ENCODE data around the gene ISOC1. TPM values are rescaled to one million over a fixed set of nuclear protein-coding genes. Genes with fewer than 3 reads are reported as not detected.

Gene ISOC1
- total RNA-seq, 1 donor from 2014 or later = 26.3 TPM

GRCh38 chr5:129097498-129098296, 3.1 kb downstream of the ISOC1 start:
- no peaks in the 10 kb centered on the region for H3K27me3 Mint-ChIP-seq
- H3K9me3 Mint-ChIP-seq = no peaks in the 10 kb centered on the region
- peaks cover 31% of the 10 kb centered on the region for H3K4me1 Mint-ChIP-seq (ENCODE audit: unreplicated experiment)
- no peak overlapping the region for H3K4me3 Mint-ChIP-seq
- DNase-seq (ENCODE audit: extremely low spot score, unreplicated experiment) = no peak
- TF ChIP-seq, protein P1, sequence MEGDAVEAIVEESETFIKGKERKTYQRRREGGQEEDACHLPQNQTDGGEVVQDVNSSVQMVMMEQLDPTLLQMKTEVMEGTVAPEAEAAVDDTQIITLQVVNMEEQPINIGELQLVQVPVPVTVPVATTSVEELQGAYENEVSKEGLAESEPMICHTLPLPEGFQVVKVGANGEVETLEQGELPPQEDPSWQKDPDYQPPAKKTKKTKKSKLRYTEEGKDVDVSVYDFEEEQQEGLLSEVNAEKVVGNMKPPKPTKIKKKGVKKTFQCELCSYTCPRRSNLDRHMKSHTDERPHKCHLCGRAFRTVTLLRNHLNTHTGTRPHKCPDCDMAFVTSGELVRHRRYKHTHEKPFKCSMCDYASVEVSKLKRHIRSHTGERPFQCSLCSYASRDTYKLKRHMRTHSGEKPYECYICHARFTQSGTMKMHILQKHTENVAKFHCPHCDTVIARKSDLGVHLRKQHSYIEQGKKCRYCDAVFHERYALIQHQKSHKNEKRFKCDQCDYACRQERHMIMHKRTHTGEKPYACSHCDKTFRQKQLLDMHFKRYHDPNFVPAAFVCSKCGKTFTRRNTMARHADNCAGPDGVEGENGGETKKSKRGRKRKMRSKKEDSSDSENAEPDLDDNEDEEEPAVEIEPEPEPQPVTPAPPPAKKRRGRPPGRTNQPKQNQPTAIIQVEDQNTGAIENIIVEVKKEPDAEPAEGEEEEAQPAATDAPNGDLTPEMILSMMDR (conservative IDR thresholded peaks at IDR 0.05) = no peak
- H3K27ac Mint-ChIP-seq = no peak overlapping the region
- peaks cover 3% of the 10 kb centered on the region for H3K36me3 Mint-ChIP-seq

DNA sequence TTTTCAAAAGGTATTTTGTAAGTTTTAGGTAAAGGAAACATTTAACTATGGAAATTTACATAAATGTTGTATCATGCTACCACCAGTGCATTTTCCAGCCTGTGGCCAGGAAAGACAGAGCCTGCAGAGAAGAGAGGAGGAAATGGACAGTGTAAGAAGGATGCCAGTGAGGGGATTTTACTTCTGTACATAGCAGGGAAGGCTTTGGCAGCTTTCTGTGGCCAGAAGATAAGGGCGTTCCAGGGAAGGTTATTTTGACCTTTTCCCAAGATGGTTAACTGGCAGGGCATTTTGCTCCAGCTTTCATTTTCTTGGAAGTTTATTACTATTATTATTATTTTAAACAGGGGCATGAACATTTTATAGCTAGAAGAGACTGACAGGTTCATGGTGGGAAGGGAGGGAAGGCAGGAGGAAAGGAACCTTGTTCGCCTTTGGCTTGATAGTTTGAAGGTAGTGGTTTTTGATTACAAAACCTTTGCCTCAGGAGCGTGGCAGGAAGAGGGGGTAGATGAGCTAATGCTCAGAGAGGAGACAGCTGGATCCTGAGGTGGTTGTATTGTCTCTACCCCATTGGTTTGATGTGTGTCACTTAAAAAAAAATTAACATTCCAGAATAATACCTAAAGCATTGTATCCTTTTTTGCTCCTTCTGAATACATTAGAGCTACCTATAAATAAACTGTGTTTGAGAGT, 4.1 kb downstream of the ISOC1 start:
- Mint-ChIP-seq H3K9me3 (no peaks in the 10 kb centered on the region), H3K4me1 (ENCODE audit: unreplicated experiment) (peaks cover 31% of the 10 kb centered on the region), H3K36me3 (peaks cover 3% of the 10 kb centered on the region), H3K4me3 (no peak overlapping the region), H3K27me3 (no peaks in the 10 kb centered on the region), H3K27ac (no peak overlapping the region)
- no peak for DNase-seq (ENCODE audit: extremely low spot score, unreplicated experiment)
- TF ChIP-seq, protein P1 (conservative IDR thresholded peaks at IDR 0.05) = no peak

DNA sequence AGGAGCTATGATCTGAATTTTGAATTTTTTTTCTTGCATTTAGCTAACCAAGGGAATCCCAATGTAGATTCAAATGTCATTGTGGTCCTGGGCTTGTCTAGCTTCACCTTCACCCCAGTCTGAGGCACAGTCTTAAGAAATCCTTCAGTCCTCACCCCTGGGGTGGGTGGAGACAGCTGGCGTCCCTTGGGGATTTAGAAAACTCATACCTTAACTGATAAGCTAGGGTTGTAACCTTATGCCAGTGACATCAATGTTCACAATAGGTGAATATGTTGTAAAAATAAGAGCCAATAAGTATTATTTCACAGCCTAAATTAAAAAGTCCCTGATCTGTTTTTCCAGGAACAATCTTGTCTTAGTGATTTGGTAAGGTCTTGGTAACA, 4.6 kb downstream of the ISOC1 start:
- peaks cover 31% of the 10 kb centered on the region for H3K4me1 Mint-ChIP-seq (ENCODE audit: unreplicated experiment)
- H3K27ac Mint-ChIP-seq = no peak overlapping the region
- no peaks in the 10 kb centered on the region for H3K9me3 Mint-ChIP-seq
- peaks cover 3% of the 10 kb centered on the region for H3K36me3 Mint-ChIP-seq
- no peaks in the 10 kb centered on the region for H3K27me3 Mint-ChIP-seq
- TF ChIP-seq, protein P1 (conservative IDR thresholded peaks at IDR 0.05) = no peak
- no peak overlapping the region for H3K4me3 Mint-ChIP-seq
- no peak for DNase-seq (ENCODE audit: extremely low spot score, unreplicated experiment)

DNA sequence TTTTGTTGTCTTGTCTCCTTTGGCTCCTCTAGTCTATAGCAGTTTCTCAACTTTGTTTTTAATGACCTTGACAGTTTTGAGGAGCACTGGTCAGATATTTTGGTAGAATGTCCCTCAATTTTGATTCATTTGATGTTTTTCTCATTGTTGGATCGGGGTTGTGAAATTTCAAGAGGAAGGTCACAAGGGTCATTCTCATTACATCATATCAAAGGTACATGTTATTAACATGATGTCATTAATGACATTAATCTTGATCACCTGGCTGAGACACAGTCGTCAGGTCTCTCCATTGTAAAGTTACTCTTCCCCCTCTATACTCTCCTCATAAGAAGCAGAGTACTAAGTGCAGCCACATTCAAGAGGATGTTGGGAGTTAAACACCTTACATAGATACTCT, 7.2 kb downstream of the ISOC1 start:
- H3K4me3 Mint-ChIP-seq = no peak overlapping the region
- no peak for DNase-seq (ENCODE audit: extremely low spot score, unreplicated experiment)
- peaks cover 17% of the 10 kb centered on the region for H3K4me1 Mint-ChIP-seq (ENCODE audit: unreplicated experiment)
- H3K27me3 Mint-ChIP-seq = no peaks in the 10 kb centered on the region
- H3K9me3 Mint-ChIP-seq = no peaks in the 10 kb centered on the region
- H3K36me3 Mint-ChIP-seq = peaks cover 20% of the 10 kb centered on the region
- TF ChIP-seq, protein P1 (conservative IDR thresholded peaks at IDR 0.05) = no peak
- no peak overlapping the region for H3K27ac Mint-ChIP-seq

- Mint-ChIP-seq H3K4me3 (no peak overlapping the region), H3K4me1 (ENCODE audit: unreplicated experiment) (peaks cover 11% of the 10 kb centered on the region), H3K9me3 (no peaks in the 10 kb centered on the region), H3K27ac (no peak overlapping the region), H3K36me3 (peaks cover 21% of the 10 kb centered on the region), H3K27me3 (no peaks in the 10 kb centered on the region)
- TF ChIP-seq, protein P1 (conservative IDR thresholded peaks at IDR 0.05) = no peak
- no peak for DNase-seq (ENCODE audit: extremely low spot score, unreplicated experiment)
These were observed 8.8 kb downstream of the ISOC1 start for GRCh38 chr5:129103397-129103796.

Data from type B pancreatic cell (in vitro differentiated cells).